SIG-M5 treated with dmso at 0.1 percent for 504 hours (cell line): ENCODE data around the gene PTPRN2.

Experiments used
- DNase-seq: peaks from one replicate; lab custom pipeline; 2025; ENCODE audit not compliant: unreplicated experiment; lab: John Stamatoyannopoulos, UW

The PTPRN2 gene

DNA sequence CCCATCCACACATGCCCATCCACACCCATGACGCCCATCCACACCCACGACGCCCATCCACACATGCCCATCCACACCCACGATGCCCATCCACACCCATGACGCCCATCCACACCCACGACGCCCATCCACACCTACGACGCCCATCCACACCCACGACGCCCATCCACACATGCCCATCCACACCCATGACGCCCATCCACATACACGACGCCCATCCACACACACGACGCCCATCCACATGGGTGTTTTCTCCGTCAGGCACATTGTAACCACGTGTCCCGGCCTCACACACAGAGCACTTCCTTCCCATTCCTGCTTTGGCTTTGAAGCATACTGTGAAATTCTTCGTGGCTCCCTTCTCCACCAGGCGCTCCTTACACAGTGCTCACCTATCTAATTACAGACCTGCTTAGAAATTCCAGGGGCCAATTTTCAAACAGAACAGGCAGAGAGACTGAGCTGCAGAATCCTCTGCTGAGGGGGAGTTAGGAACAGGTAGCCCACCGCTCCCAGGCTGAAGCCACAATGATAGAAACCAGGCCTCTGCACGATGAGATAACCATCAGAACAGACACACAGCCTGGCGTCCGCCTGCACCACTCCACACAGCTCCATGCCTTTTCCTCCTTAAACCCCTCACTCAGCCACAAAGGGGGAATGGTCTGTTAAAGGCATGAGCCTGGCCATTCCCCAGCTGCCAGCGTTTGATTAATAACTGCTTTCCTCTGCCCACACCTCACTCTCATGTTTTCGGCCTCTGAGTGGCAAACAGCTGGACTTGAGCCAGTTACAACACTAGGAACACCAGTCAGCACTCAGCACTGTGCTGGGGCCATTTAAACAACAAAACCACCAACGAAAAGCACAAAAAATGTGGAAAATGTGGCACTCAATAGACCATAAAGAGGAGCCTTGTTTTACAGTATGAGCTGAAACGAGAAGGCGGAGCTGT lies 501.6 kb downstream of the PTPRN2 start:
- no peak for DNase-seq

DNA sequence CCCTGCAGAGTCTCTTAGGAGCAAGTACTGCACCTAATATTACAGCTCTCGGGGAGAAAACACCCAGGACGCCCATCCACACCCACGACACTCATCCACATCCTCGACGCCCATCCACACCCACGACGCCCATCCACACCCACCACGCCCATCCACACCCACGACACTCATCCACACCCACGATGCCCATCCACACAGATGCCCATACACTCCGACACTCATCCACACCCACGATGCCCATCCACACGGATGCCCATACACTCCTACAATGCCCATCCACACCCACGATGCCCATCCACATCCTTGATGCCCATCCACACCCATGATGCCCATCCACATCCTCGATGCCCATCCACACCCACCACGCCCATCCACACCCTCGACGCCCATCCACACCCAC lies 503.1 kb downstream of the PTPRN2 start:
- no peak for DNase-seq

DNA sequence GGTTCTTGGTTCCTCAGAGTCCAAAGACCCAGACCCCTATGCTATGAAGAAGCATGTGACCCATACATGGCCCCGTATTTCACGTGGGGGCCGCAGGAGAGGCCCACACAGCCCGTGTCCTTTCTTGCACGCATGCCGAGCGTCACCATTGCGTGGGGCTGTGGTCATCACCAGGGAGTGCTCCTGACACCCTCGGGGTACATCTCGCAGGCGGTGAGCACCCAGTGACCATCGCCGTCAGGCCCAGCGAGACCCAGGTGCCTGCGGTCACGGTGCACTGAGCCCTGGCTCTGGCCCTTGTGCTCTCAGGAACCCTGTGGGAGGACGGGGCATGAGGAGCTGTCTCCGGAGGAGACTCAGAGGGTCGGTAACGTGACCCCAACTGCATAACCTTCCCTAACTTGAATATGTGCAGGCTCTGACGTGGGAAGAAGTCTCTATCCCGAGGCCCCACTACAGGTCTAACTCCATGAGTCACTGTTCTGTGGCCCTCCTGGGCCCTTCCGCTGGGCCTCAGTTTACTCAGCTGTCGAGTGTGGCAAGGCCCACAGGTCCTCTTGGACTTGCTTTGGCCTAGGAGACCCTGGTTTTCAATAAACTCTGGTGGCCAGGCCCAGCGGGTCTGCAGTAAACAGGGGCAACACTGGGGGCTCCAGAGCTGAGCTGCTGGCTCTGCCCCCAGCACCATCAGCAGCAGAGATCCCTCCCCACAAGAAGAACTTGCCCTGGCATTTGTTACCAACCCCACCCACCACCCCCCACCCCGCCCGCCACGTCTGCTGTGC lies 503.9 kb downstream of the PTPRN2 start:
- no peak for DNase-seq

DNA sequence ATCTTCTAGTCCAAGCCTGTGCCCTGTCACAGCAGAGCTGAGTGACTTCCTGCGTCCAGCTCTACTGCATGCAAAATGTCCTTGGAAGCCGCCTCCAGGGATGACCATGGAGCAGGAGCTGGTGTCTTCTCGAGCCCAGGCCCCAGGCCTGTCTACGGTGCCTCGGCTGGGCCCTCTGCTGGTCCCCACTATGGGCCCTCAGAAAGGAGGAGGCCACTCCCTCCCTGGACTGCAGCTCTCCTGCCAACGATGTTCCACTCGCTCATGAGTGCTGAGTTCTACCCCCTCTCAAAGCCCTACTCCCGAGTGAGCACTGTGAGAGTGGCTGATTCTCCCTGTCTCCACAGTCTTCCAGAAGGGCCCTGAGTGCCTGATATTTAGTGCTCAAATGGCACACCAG lies 504.9 kb downstream of the PTPRN2 start:
- no peak for DNase-seq

DNA sequence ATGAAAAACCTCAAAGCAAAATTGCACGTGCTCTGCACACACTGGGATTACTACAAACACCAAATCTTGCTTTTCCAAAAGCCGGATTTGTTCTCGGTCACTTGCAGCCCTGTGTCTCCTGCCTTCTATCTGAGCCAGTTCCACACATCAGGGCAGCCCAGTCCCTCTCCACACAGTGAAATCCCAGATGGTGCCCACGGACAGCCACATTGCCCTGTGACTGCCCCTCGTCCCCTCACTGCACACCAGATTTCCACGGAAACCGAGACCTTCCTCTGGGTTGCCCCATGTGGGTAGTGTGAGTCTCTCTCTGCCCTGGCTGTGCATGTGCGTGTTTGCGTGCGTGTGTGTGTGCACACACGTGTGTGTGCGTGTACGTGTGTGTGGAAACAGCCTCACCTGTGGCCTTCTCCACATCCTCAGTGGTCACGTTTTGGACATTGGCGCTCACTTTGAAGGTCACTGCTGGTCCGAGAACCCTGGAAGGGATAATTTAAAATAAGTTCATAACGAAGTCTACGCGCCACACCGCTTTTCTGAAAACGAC lies 506.7 kb downstream of the PTPRN2 start:
- DNase-seq, result no peak

DNA sequence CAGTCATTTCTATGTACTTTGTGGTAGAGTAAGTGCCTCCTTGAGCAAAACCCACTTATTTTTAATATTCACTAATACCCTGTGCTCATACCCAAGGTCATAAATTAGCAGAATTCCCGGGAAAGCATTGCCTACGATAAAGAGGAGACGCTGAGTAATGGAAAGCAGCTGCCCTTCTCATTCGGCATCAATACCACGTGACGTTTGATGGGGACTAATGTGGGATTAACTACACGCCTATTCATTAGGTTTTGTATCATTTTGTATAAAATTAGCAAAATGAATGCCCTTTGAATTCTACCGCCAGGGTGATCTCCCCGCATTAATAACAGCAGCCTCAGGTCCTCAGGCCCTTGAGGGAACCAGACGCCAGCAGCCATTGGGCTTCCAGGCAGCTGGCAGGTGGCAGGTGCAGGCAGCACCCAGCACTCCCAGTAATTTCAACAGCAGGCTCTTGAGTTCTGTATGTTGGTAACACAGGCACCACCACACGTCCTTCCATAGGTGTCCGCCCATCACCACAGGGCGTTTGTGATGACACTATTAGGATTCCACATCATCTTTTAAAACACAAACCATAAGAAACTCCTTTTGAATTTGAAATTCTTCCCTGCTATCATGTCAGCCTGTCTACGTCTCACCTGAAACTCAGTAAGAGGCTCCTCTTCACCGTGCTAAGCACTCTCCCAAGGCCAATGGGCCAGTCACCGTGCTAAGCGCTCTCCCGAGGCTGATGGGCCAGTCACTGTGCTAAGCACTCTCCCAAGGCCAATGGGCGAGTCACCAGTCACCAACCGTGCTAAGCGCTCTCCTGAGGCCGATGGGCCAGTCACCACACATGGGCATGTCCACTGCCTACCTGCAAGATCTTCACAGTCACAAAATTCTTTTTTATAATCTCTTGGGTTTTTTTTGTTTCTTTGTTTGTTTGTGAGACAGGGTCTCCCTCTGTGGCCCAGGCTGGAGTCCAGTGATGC lies 509.4 kb downstream of the PTPRN2 start:
- DNase-seq, result no peak

DNA sequence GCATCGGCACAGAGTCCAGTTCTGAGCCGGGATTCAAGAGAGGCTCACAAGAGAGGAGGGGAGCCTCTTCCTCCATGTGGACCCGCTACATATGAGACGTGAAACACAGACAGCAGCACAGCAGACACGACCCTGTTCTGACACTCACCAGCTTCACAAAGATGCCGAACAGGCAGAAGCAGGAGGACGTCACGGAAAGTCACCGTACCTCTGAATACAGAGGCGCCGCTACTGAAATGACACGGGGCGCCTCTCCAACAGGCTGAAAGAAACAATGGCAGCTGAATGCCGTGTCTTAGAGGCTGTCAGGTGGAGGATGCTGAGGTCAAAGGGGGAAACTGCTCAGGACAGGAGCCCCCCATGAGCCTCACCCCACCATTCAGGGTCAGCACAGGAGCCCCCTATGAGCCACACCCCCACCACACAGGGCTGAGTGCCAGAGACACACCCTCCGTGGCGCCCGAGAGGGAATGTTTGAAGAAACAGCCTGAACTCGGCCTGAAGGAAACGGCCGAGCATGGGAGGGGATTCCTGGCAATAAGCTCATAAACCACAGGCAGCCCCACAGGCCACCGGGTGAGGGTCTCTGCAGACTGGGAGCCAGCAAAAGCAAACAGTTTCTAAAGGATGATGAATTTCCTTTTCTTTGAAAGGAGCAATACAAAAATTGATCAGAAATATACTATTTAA lies 510.3 kb downstream of the PTPRN2 start:
- DNase-seq, result no peak

DNA sequence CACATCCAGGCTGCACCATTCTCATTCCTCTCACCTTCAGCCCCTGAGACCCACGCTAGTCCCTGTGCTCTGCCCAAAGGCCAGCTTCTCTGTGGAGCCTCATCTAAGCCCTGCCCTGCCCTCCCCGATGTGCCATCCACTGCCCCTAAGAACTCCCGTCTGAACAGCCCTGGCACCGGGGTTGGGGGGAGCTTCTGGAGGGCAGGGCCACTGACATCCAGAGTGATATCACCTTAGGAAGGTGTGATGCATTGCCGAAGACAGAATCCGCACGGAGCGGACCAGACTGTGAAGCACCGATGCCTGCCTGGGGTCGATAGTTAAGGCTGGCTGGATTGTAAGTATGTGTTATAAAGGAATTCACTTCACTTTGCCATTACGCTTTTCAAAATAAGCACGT lies 511.0 kb downstream of the PTPRN2 start:
- no peak for DNase-seq

DNA sequence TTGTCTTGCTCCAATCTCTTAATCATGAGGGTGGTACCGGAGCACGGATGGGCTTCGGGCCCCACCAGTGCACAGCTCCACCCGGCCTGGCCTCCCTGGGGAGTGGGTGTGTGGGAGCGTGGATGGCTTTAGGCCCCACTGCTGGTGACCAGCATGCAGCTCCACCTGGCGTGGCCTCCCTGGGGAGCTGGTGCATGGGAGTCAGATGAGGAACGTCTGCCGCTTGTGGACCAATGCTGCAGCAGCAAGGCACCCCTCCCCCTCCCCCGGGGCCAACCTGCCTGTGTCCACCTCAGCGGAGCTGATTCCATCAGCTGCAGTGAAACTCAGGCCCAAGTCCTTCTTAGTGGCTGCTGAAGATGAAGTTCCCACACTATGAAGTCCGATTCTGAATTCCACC lies 511.4 kb downstream of the PTPRN2 start:
- DNase-seq, result no peak

DNA sequence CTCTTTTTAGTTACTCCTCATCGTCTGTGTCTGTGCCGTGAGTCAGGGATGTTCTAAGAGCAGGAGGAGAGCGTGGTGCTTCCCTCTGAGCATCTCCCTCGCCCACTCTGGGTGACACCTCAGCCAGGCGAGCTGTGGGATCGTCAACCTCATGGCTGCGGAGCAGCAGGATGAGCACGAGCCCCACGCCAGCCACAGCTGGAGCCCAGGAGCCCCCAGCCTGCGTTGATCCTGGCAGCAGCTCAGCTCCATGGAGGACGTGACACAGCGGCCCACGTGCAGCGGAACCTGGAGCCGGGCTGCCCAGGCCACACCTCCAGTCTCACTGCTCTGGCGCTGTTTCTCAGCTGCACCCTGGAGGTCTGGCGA lies 512.0 kb downstream of the PTPRN2 start:
- no peak for DNase-seq

DNA sequence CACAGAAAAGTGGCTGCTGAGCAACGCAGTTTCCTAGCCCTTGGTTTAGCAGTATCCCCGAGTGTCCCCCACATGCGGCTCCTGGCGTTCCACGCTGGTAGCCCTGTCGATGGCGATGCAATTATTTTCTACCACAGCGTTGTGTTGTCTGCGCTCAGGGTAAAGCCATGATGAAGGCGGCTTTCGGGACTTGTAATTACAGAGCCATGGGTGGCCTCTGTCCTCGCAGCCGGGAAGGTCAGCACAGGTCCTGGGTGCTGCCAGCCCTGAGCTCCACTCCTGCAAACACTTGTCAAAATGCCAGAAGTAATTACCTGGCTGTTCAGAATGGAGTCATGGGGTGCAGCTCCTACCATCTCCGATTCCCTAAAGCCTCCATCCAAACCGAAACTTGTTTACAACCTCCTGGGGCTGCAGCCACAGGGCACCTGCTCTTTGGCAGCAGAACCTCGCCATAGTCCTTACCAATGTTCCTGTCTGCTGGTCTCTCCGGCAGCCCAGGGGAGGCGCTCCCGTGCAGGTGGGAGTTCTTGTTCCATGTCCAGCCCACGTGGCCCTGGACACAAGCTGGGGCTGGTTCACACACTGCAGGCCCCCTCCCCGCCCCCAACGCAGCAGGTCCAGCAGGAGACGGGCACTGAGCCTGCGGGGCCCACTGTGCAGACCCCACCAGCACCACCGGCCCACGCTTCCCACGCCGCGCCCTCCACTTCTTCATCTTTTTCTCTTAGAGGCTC lies 512.6 kb downstream of the PTPRN2 start:
- DNase-seq, result no peak

DNA sequence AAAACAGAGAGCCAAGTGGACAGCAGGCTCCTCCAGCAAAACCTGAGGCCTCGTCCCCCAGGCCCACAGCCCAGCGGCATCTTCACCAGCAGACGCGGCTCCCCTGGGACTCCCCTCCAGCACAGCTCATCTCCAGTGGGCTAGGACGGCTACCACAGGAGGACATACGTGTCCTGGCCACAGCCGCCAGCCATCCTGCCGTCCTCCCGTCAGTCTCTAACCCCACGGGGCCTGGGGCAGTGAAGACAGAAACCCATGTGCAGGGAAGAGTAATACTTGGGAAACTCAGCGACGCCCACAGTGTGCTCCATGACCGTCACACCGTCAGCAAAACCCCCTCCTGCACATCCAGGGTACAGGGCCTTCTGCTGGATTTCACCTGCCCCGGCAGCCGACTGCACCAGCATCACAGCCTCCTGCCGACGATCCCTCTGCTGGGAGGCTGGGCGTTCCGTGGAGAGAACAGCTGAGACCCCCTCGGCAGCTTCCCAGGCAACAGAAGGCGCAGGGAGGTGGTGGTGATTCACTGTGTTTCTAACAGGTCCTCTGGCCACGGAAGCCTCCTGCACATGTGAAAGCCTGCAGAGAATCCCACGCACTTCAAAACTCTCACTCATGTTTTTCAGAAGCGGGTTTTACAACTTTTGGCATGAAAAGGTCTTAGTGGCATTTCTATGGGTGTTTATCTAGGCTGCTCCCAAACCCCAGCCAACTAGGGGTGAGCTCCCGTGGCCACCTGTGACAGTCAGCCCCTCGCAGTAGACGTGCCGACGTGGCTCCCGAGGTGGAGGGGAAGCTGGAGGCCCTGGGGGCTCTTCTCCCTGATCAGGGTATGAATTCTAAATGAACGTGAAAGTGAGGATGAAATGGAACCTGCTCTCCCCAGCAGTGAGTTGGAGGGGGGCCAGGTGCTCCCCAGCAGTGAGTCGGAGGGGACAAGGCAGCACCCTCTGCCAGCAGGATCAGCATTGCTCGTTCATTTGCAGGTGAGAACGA lies 513.5 kb downstream of the PTPRN2 start:
- no peak for DNase-seq

DNA sequence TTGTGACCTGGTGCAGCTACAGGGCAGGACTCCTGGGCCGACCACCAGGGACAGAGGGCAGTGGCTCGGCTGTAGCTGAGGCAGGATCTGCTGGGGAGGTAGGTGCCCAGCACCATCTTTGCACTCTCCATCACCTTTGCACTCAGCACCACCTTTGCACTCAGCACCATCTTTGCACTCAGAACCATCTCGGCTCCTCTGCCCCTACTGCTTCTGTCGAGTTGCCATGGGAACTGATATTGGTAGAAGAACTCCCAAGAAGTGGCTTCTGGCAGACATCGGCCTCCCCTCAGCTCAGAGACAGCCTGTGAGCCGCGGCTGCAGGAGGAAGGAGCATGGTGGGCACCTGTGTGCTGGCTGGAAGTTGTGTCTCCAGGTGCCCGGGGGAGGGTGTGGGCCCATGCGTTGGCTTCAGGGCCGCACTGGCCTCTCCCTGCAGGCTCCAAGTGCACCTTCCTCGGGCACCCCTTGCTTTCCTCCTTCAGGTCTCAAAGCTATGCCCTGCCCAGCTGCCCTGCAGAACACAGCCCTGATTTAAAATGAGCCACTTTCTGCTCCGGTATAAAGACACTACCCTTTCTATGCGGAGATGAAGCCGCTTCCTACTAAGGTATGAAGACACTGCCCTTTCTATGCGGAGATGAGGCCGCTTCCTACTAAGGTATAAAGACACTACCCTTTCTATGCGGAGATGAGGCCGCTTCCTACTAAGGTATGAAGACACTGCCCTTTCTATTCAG lies 514.5 kb downstream of the PTPRN2 start:
- DNase-seq, result no peak

DNA sequence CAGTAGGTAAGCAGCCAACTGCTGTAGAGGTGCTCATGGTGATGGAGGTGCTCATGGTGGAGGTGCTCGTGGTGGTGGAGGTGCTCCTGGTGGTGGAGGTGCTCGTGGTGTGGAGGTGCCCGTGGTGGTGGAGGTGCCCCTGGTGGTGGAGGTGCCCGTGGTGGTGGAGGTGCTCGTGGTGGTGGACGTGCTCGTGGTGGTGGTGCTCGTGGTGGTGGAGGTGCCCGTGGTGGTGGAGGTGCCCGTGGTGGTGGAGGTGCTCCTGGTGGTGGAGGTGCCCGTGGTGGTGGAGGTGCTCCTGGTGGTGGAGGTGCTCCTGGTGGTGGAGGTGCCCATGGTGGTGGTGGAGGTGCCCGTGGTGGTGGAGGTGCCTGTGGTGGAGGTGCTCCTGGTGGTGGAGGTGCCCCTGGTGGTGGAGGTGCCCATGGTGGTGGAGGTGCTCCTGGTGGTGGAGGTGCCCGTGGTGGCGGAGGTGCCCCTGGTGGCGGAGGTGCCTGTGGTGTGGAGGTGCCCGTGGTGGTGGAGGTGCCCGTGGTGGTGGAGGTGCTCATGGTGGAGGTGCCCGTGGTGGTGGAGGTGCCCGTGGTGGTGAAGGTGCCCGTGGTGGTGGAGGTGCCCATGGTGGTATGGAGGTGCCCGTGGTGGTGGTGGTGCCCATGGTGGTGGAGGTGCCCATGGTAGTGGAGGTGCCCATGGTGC lies 517.3 kb downstream of the PTPRN2 start:
- no peak for DNase-seq

DNA sequence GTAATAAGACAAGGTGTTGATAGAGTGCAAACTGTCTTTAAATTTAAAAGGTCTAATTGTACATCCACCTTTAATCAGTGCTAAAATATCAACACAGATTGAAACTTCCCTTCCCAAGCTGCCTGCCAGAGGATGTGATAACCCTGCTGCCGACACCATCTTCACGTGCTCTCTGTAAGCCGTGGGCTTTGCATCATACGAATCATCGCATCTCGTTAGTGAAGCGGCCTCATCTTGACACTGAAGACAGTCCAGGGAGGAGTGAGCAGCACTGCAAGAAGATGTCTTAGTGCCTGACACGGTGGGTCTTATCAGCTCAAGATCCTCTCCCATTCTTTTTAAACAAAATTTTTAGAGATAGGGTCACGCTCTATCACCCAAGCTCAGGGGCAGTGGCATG lies 518.8 kb downstream of the PTPRN2 start:
- DNase-seq, result no peak

DNA sequence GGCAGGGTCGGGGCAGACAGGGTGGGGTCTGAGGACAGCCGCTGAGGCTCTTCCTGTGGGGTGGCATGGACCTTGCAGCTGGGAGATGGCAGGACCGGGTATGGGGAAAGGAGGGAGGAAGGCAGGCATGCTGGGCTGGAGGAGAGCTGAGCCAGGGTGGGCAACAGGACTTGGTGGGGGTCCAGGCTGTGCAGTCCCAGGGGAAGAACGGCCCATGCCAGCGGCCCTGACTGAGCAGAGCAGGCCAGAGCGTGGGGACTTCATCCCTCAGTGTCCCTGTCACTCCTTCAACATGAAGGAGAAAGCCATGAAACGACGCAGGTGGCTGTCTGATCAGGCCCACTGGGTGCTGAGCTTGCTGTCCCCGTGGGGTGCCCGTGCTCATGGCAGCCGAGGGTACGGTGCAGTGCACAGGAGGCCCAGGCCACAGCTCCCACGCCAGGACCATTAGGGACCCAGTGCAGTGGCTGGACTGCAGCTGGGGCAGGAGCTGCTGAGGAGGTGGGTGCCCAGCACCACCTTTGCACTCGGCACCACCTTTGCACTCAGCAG lies 519.6 kb downstream of the PTPRN2 start:
- DNase-seq, result no peak
